Panc1 (cell line): ENCODE data around the gene CACNA1G. TPM values are rescaled to one million over a fixed set of nuclear protein-coding genes. Genes with fewer than 3 reads are reported as not detected.

ENCODE experiments used
- ATAC-seq: fragments of 200-7000 bp; cut with Tn5 transposase; 2 replicates; pipeline ENCODE4 v1.9.1; 2020; ENCODE audit warnings: mild to moderate bottlenecking, moderate library complexity
- BruUV-seq: library from RNA; stranded (reverse); fragments of 400-500 nt; replicated peaks from 2 replicates; lab custom pipeline; 2021; lab: Mats Ljungman, UMichigan
- CTCF ChIA-PET: fragments of 300-600 bp; sonication (Branson Sonifier 250); formaldehyde crosslinking; loops from one replicate; lab custom pipeline; 2022; ENCODE audit warnings: antibody characterized with exemption; lab: Charles Lee
- POLR2A ChIA-PET: fragments of 300-600 bp; sonication (Branson Sonifier 250); formaldehyde crosslinking; loops from one replicate; lab custom pipeline; 2022; ENCODE audit warnings: antibody characterized with exemption; lab: Charles Lee
- DNase-seq: peaks from one replicate; pipeline ENCODE4 v3.0.0-alpha.2; 2010; ENCODE audit warnings: low read depth, low spot score
- H3K27ac ChIP-seq: 2 replicates; pipeline ENCODE4 v1.5.1; 2011; ENCODE audit warnings: mild to moderate bottlenecking, low read length, inconsistent platforms
- H3K27me3 ChIP-seq: fragments of 200-500 bp; sonication (Bioruptor generic); 2 replicates; pipeline ENCODE4 v1.6.0; 2014; ENCODE audit warnings: low read length, inconsistent platforms; ENCODE audit not compliant: control insufficient read depth, insufficient read depth
- H3K36me3 ChIP-seq: fragments of 200-500 bp; sonication (Bioruptor generic); 2 replicates; pipeline ENCODE4 v1.5.1; 2014; ENCODE audit warnings: inconsistent platforms, mild to moderate bottlenecking, low read length, moderate library complexity; ENCODE audit not compliant: control insufficient read depth, insufficient read depth
- H3K4me1 ChIP-seq: 2 replicates; pipeline ENCODE4 v1.5.1; 2011; ENCODE audit warnings: inconsistent platforms, mild to moderate bottlenecking, low read length, moderate library complexity; ENCODE audit not compliant: control insufficient read depth, insufficient read depth
- H3K4me3 ChIP-seq, 2 experiments: 2 replicates each; pipeline ENCODE4 v1.5.1; 2011 to 2012; ENCODE audit warnings: low read depth in 2 of 2, low read length in 2 of 2, mild to moderate bottlenecking in 2 of 2, inconsistent platforms in 1 of 2, moderate library complexity in 1 of 2
- H3K9me3 ChIP-seq: fragments of 200-500 bp; sonication (Bioruptor generic); 2 replicates; pipeline ENCODE4 v1.5.1; 2014; ENCODE audit warnings: low read depth, mild to moderate bottlenecking, inconsistent platforms, low read length, moderate library complexity; ENCODE audit not compliant: control insufficient read depth, insufficient read depth
- SIN3A ChIP-seq: IDR thresholded peaks from 2 replicates; pipeline ENCODE4 v1.6.1; 2012; ENCODE audit warnings: low read depth, mild to moderate bottlenecking, low read length, moderate library complexity, borderline replicate concordance; ENCODE audit not compliant: insufficient read depth
- TCF7L2 ChIP-seq: IDR thresholded peaks from 2 replicates; pipeline ENCODE4 v1.6.1; 2011; ENCODE audit warnings: mild to moderate bottlenecking, low read depth, low read length, inconsistent platforms
- in situ Hi-C: cut with HindIII; loops from 2 replicates; pipeline ENCODE4 v1.10.0; 2016; ENCODE audit warnings: low sequenced_read_pairs, low pct_unique_long_range_greater_than_20kb
- intact Hi-C: fragments of 100-400 bp; cut with micrococcal nuclease; formaldehyde crosslinking; loops from one replicate; pipeline ENCODE4 v1.10.0; 2022; ENCODE audit not compliant: unreplicated experiment
- total RNA-seq: library from RNA; stranded (reverse); gene quantifications from one replicate; pipeline ENCODE4 v1.2.1, GENCODE V29; 2021; ENCODE audit not compliant: unreplicated experiment
- TF ChIP-seq, protein P1 (sequence below), 2 experiments: IDR thresholded peaks; 2 replicates each; pipeline ENCODE4 v1.6.1; 2011 to 2012; ENCODE audit warnings: low read depth in 2 of 2, control low read depth in 1 of 2, low read length in 1 of 2, mild to moderate bottlenecking in 1 of 2, moderate library complexity in 1 of 2; ENCODE audit not compliant: insufficient read depth in 1 of 2
- TF ChIP-seq, protein P2 (sequence below): fragments of 450-650 bp; IDR thresholded peaks from 2 replicates; pipeline ENCODE4 v1.5.1; 2017; ENCODE audit warnings: mild to moderate bottlenecking

The CACNA1G gene
- total RNA-seq, 1 experiment from 2014 or later, result 10.0 TPM

DNA sequence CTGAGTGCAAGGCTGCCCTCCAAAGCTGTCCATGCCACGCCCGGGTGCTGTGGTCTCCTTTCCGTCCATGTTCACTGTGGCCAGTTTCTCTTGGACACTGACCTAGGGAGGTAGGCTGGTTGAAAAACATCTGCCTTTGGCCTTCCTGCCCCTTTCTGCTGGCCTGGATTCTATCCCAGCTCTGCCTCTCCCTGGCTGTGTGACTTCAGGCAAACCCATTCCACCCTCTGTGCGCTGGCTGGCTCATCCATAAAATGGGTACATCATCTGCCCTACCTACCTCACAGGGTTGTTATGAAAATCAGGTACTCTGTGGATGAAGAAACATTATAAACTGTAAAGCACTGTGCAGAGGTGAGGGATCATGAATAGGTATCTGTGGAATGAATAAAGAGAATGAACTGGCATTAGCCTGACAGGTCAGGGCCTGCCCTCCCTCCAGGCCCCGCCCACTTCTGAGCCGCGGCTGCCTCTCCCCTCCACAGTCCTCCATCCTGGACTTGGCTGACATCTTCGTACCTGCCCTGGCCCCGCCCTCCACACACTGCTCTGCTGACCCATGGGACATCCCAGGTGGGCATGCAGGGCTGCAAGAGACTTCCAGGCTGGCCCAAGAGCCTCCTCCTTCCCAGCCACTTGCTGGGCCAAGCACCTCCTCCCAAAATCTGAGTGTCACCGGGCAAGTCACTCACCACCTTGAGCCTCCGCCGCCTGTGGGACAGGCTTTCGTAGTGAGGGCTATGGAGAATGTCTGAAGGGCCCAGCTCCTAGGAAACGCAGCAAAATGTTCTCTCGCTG is 20.6 kb upstream of the CACNA1G start (continued):
- no peak for TF ChIP-seq TCF7L2

DNA sequence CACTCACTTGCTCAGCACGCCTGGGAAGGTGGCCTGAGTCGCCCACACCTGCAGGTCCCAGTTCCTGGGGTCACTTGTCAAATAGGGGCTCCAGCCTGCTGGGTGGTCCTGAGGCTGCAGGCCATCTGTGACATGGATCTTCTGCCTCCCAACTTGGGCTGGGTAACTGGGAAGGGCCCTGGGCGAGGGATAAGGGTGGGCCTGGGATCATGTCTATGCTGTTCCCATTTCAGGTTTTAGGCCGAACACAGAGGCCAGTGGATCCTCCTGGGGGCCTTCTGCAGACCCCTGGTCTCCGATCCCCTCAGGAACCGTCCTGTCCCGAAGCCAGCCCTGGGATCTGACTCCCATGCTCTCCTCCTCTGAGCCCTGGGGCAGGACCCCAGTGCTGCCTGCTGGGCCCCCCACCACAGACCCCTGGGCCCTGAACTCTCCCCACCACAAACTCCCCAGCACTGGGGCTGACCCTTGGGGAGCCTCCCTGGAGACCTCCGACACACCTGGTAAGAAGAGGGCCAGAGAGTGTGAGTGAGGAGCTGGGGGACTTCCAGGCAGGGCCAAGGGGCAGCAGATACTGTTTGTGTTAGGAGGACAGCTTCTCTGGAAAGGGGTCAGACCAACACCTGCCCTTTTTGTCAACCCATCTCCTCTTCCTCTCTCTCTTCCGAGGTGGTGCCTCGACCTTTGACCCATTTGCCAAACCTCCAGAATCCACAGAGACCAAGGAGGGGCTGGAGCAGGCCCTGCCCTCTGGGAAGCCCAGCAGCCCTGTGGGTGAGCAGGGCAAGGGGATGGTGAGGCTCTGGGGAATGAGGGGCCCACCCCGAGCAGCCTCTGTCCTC is 19.7 kb upstream of the CACNA1G start:
- BruUV-seq, result TSS peak; percentile 60
- Histone ChIP-seq H3K9me3 (no peaks in the 10 kb centered on the region), H3K27ac (peak overlapping the region; percentile 94), H3K4me3 (peak overlapping the region; percentile 59 to 71; a peak in 3 of 4 replicates), H3K4me1 (peaks cover 40% of the 10 kb centered on the region), H3K27me3 (no peaks in the 10 kb centered on the region), H3K36me3 (no peaks in the 10 kb centered on the region)
- intact Hi-C loops, result no loop called here
- in situ Hi-C loops, result no loop called here
- TF ChIP-seq, protein P1, sequence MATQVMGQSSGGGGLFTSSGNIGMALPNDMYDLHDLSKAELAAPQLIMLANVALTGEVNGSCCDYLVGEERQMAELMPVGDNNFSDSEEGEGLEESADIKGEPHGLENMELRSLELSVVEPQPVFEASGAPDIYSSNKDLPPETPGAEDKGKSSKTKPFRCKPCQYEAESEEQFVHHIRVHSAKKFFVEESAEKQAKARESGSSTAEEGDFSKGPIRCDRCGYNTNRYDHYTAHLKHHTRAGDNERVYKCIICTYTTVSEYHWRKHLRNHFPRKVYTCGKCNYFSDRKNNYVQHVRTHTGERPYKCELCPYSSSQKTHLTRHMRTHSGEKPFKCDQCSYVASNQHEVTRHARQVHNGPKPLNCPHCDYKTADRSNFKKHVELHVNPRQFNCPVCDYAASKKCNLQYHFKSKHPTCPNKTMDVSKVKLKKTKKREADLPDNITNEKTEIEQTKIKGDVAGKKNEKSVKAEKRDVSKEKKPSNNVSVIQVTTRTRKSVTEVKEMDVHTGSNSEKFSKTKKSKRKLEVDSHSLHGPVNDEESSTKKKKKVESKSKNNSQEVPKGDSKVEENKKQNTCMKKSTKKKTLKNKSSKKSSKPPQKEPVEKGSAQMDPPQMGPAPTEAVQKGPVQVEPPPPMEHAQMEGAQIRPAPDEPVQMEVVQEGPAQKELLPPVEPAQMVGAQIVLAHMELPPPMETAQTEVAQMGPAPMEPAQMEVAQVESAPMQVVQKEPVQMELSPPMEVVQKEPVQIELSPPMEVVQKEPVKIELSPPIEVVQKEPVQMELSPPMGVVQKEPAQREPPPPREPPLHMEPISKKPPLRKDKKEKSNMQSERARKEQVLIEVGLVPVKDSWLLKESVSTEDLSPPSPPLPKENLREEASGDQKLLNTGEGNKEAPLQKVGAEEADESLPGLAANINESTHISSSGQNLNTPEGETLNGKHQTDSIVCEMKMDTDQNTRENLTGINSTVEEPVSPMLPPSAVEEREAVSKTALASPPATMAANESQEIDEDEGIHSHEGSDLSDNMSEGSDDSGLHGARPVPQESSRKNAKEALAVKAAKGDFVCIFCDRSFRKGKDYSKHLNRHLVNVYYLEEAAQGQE (IDR thresholded peaks at IDR 0.05; ENCODE audit: insufficient read depth in 1 of 2, low read depth in 2 of 2, low read length in 1 of 2), result no peak
- ChIA-PET POLR2A (no interaction called here), CTCF (no interaction called here)
- no peak for DNase-seq
- no peak for ATAC-seq

DNA sequence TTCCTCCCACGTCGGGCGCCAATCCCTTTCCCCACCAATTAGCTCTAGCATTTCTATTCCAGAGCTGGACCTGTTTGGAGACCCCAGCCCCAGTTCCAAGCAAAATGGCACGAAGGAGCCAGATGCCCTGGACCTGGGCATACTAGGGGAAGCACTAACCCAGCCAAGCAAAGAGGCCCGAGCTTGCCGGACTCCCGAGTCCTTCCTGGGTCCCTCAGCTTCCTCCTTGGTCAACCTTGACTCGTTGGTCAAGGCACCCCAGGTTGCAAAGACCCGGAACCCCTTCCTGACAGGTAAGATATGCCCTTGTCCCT is 19.2 kb upstream of the CACNA1G start:
- ATAC-seq (no peak; the same call in 1 of the 2 replicates), DNase-seq (no peak)
- no TSS peak for BruUV-seq
- Histone ChIP-seq H3K27ac (peak overlapping the region; percentile 94), H3K4me1 (peaks cover 40% of the 10 kb centered on the region), H3K36me3 (no peaks in the 10 kb centered on the region), H3K9me3 (no peaks in the 10 kb centered on the region), H3K27me3 (no peaks in the 10 kb centered on the region), H3K4me3 (peak overlapping the region; percentile 59 to 71)
- in situ Hi-C loops, result no loop called here
- intact Hi-C loops, result no loop called here
- TF ChIP-seq, protein P1 (IDR thresholded peaks at IDR 0.05; ENCODE audit: insufficient read depth in 1 of 2, low read depth in 2 of 2, low read length in 1 of 2), result no peak
- TF ChIP-seq SIN3A, result no peak
- no peak for TF ChIP-seq TCF7L2
- TF ChIP-seq, protein P2, sequence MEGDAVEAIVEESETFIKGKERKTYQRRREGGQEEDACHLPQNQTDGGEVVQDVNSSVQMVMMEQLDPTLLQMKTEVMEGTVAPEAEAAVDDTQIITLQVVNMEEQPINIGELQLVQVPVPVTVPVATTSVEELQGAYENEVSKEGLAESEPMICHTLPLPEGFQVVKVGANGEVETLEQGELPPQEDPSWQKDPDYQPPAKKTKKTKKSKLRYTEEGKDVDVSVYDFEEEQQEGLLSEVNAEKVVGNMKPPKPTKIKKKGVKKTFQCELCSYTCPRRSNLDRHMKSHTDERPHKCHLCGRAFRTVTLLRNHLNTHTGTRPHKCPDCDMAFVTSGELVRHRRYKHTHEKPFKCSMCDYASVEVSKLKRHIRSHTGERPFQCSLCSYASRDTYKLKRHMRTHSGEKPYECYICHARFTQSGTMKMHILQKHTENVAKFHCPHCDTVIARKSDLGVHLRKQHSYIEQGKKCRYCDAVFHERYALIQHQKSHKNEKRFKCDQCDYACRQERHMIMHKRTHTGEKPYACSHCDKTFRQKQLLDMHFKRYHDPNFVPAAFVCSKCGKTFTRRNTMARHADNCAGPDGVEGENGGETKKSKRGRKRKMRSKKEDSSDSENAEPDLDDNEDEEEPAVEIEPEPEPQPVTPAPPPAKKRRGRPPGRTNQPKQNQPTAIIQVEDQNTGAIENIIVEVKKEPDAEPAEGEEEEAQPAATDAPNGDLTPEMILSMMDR, result no peak
- POLR2A ChIA-PET, result no interaction called here
- CTCF ChIA-PET, result interaction anchor here (0.6 to 1.2 kb wide), 2 partner anchors 9 to 325 kb away, joined by 3 to 5 read pairs; partner anchors contain the start of gene TOB1
